GM10248 (cell line): ENCODE measurements around the gene RAB37.

Source experiments
- CTCF ChIA-PET: fragments of 300-600 bp; sonication (Branson Sonifier 250); formaldehyde crosslinking; extraction: SDS; loops from one replicate; lab custom pipeline; 2021; ENCODE audit warnings: antibody characterized with exemption; lab: Yijun Ruan, JAX
- POLR2A ChIA-PET: fragments of 350-650 bp; sonication (Branson Sonifier 250); formaldehyde crosslinking; extraction: SDS; loops from one replicate; lab custom pipeline; 2020; ENCODE audit warnings: antibody characterized with exemption; lab: Yijun Ruan, JAX
- DNase-seq: peaks from one replicate; pipeline ENCODE4 v3.0.0; 2012; ENCODE audit errors: extremely low spot score
- CTCF ChIP-seq: IDR thresholded peaks from 2 replicates; pipeline ENCODE4 v1.5.1; 2012; ENCODE audit warnings: mild to moderate bottlenecking, low read depth; ENCODE audit errors: extremely low read depth, missing control alignments, control extremely low read depth

RAB37 gene

GRCh38 chr17:74722782-74723181 is 14.3 kb upstream of the RAB37 start:
- TF ChIP-seq CTCF = no peak
- POLR2A ChIA-PET = no interaction called here
- no peak for DNase-seq
- CTCF ChIA-PET = interaction anchor here (1.0 to 1.1 kb wide), 2 partner anchors 15 to 65 kb away, joined by 4 to 5 read pairs; partner anchors contain the start of gene RAB37

- POLR2A ChIA-PET = no interaction called here
- CTCF ChIA-PET = interaction anchor here (0.9 to 4.2 kb wide), 4 partner anchors 13 to 67 kb away, joined by 3 to 26 read pairs (median 10); partner anchors contain the start of gene RAB37
- DNase-seq = no peak
- TF ChIP-seq CTCF = no peak
Measured at GRCh38 chr17:74723891-74724290, 13.2 kb upstream of the RAB37 start.

GRCh38 chr17:74725111-74725510 is 11.9 kb upstream of the RAB37 start:
- POLR2A ChIA-PET = interaction anchor here (0.5 kb wide), 1 partner anchor 9 kb away, joined by 4 read pairs; no protein-coding TSS in a partner anchor

GRCh38 chr17:74728033-74728701 is 8.9 kb upstream of the RAB37 start:
- CTCF ChIA-PET = no interaction called here
- TF ChIP-seq CTCF = no peak
- POLR2A ChIA-PET = no interaction called here
- no peak for DNase-seq

More at GRCh38 chr17:74725111-74725510, 11.9 kb upstream of the RAB37 start:
- TF ChIP-seq CTCF = no peak
- no peak for DNase-seq
- CTCF ChIA-PET = interaction anchor here (0.8 to 4.2 kb wide), 4 partner anchors 12 to 68 kb away, joined by 3 to 26 read pairs (median 10); partner anchors contain the start of gene RAB37

GRCh38 chr17:74728702-74729075 is 8.4 kb upstream of the RAB37 start:
- POLR2A ChIA-PET = no interaction called here
- CTCF ChIA-PET = no interaction called here
- no peak for DNase-seq
- no peak for TF ChIP-seq CTCF

- no peak for DNase-seq
- no peak for TF ChIP-seq CTCF
- ChIA-PET CTCF (interaction anchor here (0.7 to 1.2 kb wide), 2 partner anchors 9 to 72 kb away, joined by 3 to 5 read pairs; no protein-coding TSS in a partner anchor), POLR2A (no interaction called here)
Measured at GRCh38 chr17:74729368-74729767, 7.7 kb upstream of the RAB37 start.
